ENCODE measurements around the gene SLC24A1.

Gene SLC24A1

DNA sequence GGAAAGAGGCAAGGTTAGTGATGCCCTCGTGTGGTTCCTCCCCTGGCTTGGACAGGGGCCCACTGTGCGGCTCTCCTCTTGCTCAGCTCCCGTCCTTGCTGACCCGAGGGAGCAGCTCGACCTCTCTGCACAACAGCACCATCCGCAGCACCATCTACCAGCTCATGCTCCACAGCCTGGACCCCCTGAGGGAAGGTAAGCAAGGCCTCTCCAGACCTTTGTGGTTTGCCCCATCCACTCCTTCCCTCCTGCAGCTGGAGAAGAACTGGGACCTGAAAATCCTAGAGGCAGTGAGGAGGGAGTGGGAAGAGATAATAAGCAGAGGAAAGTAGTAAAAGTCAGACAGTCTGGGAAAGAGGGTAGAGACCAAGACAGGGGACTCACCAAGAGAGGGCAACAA lies 17.8 kb downstream of the SLC24A1 start:
- DNase-seq (ENCODE audit: low read depth): no peak
- TF ChIP-seq MYC (IDR thresholded peaks at IDR 0.05; ENCODE audit: low read depth, low read length) (no peak), POLR2A (IDR thresholded peaks at IDR 0.05; ENCODE audit: extremely low read depth, insufficient read length) (no peak)
- TF ChIP-seq, protein P1, sequence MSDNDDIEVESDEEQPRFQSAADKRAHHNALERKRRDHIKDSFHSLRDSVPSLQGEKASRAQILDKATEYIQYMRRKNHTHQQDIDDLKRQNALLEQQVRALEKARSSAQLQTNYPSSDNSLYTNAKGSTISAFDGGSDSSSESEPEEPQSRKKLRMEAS (IDR thresholded peaks at IDR 0.05; ENCODE audit: low read depth, low read length): no peak
- TF ChIP-seq, protein P2, sequence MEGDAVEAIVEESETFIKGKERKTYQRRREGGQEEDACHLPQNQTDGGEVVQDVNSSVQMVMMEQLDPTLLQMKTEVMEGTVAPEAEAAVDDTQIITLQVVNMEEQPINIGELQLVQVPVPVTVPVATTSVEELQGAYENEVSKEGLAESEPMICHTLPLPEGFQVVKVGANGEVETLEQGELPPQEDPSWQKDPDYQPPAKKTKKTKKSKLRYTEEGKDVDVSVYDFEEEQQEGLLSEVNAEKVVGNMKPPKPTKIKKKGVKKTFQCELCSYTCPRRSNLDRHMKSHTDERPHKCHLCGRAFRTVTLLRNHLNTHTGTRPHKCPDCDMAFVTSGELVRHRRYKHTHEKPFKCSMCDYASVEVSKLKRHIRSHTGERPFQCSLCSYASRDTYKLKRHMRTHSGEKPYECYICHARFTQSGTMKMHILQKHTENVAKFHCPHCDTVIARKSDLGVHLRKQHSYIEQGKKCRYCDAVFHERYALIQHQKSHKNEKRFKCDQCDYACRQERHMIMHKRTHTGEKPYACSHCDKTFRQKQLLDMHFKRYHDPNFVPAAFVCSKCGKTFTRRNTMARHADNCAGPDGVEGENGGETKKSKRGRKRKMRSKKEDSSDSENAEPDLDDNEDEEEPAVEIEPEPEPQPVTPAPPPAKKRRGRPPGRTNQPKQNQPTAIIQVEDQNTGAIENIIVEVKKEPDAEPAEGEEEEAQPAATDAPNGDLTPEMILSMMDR (IDR thresholded peaks at IDR 0.05; ENCODE audit: low read depth, low read length): no peak
- H3K4me3 ChIP-seq (ENCODE audit: low read depth, low read length): no peak overlapping the region

DNA sequence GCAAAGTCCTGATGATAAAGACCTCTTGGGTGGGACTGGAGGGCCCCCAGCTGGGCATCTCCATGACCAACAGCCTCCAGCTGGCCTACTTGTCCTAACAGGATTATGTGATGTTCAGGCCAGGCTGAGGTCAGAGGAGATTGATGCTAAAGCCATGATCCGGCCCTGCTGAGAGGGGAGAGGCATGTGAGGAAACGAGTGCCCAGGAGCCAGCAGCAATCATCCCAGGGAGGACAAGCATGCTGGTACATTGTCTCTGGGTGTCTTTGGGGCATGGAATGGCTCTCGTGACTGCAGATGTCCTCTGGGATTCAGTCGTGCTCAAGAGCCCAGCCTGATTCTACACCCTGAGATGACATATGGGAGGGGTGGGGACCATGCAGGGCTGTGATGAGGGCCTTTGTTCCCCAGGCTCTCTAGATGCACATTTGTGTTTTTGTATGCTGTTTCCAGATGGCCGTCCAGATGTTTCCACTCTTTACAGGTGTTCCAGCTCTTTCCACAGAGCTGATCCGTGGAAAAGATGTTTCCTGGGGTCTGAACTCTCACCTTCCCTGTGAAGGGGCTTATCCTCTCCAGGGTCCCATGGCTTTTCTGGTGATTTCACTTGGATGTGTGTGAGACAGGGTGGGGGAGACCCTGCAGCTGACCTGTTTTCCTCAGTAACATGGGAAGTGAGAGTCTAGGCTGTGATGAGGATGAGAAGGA lies 20.2 kb downstream of the SLC24A1 start:
- H3K4me3 ChIP-seq (ENCODE audit: low read depth, low read length): no peak overlapping the region
- TF ChIP-seq, protein P1 (IDR thresholded peaks at IDR 0.05; ENCODE audit: low read depth, low read length): no peak
- no peak for TF ChIP-seq MYC (IDR thresholded peaks at IDR 0.05; ENCODE audit: low read depth, low read length)
- TF ChIP-seq POLR2A (IDR thresholded peaks at IDR 0.05; ENCODE audit: extremely low read depth, insufficient read length): no peak
- TF ChIP-seq, protein P2 (IDR thresholded peaks at IDR 0.05; ENCODE audit: low read depth, low read length): no peak
- peak; percentile 25 for DNase-seq (ENCODE audit: low read depth)

DNA sequence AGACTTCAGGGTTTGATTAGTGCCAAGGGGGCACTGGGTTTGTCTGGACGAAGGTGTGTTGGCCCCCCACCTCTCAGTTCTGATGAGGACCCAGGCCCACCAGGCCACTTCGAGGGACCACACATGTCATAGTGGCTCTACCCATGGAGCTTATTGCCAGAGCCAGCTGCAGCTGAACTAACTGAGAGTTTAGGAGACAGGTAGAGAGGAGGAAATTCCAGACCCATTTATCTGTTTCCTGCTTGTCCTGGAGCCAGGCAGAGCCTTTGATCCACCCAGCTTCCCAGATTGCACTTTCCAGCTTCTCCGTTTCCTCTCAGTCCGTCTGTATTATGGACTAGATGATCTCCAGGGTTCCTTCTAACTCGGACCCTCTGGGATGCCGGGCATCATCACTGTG lies 20.9 kb downstream of the SLC24A1 start:
- H3K4me3 ChIP-seq (ENCODE audit: low read depth, low read length): no peak overlapping the region
- no peak for DNase-seq (ENCODE audit: low read depth)
- TF ChIP-seq POLR2A (IDR thresholded peaks at IDR 0.05; ENCODE audit: extremely low read depth, insufficient read length) (no peak), MYC (IDR thresholded peaks at IDR 0.05; ENCODE audit: low read depth, low read length) (no peak)
- TF ChIP-seq, protein P1 (IDR thresholded peaks at IDR 0.05; ENCODE audit: low read depth, low read length): no peak
- TF ChIP-seq, protein P2 (IDR thresholded peaks at IDR 0.05; ENCODE audit: low read depth, low read length): no peak

DNA sequence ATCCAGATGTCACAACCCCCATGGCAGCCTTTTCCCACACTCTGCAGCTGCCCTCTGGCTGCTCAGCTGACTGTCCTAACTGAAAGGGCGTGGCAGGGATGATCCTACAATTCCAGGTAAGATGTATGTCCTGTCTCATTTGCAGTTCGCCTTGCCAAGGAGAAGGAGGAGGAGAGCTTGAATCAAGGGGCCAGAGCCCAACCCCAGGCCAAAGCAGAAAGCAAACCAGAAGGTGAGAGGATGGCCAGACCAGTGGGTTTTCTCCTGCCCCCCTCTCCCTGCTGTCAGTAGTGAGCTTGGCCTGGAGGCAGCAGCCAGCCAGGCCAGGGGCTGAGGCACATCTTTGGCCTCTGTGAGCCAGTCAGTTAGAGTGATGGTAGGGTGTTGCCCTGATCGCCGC lies 22.5 kb downstream of the SLC24A1 start:
- TF ChIP-seq, protein P1 (IDR thresholded peaks at IDR 0.05; ENCODE audit: low read depth, low read length): no peak
- TF ChIP-seq POLR2A (IDR thresholded peaks at IDR 0.05; ENCODE audit: extremely low read depth, insufficient read length) (no peak), MYC (IDR thresholded peaks at IDR 0.05; ENCODE audit: low read depth, low read length) (no peak)
- TF ChIP-seq, protein P2 (IDR thresholded peaks at IDR 0.05; ENCODE audit: low read depth, low read length): no peak
- no peak for DNase-seq (ENCODE audit: low read depth)
- no peak overlapping the region for H3K4me3 ChIP-seq (ENCODE audit: low read depth, low read length)

DNA sequence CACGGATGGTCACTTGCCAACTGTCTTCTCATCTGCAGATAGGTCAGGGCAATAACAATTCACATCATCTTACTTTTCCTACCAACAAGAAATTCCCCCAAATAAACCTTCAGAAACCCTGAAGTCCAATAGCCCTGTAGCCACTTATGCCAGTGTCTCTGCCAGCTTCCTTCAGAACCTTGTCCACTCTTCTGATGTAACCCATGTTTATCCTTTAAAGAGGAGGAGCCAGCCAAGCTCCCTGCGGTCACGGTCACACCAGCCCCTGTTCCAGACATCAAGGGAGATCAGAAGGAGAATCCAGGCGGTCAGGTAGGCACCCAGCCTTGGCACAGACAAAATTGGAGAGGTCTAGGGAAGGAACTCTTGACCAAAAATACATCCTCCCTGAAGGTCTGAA lies 23.7 kb downstream of the SLC24A1 start:
- TF ChIP-seq, protein P2 (IDR thresholded peaks at IDR 0.05; ENCODE audit: low read depth, low read length): no peak
- no peak for DNase-seq (ENCODE audit: low read depth)
- H3K4me3 ChIP-seq (ENCODE audit: low read depth, low read length): no peak overlapping the region

DNA sequence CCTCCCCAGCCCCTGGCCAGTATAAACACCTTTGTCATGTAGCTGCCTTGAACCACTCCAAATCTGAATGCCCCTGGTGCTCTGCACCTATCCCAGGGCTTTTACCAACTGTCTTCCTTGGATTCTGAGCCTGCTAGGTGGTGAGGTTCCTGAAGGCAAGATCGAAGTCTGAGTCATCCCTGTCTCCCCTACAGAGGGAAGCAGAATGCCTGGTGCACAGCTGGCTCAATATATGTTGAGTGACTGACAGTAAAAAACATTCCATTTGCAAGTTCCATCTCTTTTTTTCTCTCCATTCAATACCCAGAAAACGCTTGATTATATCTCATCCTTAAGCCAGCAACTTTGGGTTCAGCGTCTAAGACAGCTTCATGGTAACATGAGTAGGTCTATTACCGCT lies 24.7 kb downstream of the SLC24A1 start:
- DNase-seq (ENCODE audit: low read depth): no peak
- TF ChIP-seq, protein P1 (IDR thresholded peaks at IDR 0.05; ENCODE audit: low read depth, low read length): no peak
- no peak for TF ChIP-seq POLR2A (IDR thresholded peaks at IDR 0.05; ENCODE audit: extremely low read depth, insufficient read length)
- no peak for TF ChIP-seq MYC (IDR thresholded peaks at IDR 0.05; ENCODE audit: low read depth, low read length)
- TF ChIP-seq, protein P2 (IDR thresholded peaks at IDR 0.05; ENCODE audit: low read depth, low read length): no peak
- H3K4me3 ChIP-seq (ENCODE audit: low read depth, low read length): no peak overlapping the region

Data from NB4 (cell line).